Fibroblast of skin of back (primary cell): Measurements from ENCODE around the gene CDC20B.
"Not testable (repeated sequence)": the region's sequence is repeated elsewhere in the genome, so short reads cannot be mapped to it uniquely, and the experiment has no call there.

Source experiments
- DNase-seq: peaks from one replicate; pipeline ENCODE4 v3.0.0-alpha.2; 2013

CDC20B gene

DNA sequence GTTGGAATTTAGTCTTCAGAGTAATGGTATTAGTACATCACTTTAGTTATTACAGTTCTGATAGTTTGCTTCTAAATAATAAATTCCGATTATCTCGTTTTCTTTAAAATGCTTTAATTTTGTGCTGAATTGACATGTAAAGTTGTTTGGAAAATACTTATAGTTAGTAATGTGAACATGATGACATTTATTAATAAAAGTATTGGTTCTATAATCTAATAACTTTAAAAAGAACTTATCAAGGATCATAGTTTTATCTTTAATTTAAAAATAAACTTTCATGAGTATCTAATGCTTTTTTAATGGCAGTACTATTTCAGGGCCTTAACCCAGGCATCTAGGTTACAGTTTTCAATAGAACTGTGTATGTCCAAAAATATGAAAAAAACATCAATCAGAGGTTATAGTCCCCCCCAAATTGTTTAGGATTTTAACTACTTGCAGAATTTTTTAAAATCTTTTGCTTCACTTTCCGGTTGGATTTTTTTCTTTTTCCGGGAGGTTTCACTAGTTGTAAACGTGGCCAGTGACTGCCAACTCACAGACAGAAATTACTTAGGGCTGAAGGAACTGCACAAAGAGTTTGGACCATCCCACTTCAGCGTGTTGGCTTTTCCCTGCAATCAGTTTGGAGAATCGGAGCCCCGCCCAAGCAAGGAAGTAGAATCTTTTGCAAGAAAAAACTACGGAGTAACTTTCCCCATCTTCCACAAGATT, 12.3 kb downstream of the CDC20B start:
- DNase-seq, result peak; percentile 98

DNA sequence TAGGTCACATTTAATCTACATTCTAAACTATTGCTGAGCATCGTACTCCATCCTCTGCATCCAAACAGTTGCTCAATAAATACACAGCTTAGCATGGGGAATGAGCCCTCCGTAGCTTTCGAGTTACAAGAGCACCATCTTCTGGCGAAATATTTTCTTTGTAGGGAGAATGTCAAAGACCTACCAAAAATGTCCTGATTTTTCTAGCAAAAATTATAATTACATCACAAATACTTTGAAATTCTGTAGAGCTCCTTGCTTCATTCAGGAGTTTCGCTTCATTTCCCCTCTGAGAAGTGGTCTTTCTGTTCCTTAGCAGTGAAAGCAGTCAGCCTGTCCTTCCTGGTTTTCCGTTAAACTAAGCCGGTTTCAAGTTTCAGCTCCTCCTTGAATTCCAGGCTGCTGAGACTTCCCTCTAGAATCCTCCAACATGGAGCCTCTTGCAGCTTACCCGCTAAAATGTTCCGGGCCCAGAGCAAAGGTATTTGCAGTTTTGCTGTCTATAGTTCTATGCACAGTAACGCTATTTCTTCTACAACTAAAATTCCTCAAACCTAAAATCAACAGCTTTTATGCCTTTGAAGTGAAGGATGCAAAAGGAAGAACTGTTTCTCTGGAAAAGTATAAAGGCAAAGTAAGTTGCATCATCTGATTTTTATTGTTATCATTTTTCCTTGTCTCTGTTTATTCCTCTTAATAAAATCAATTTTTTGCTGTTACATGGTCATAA, 13.0 kb downstream of the CDC20B start, which contains the start of gene GPX8:
Gene GPX8, plus strand, starts transcription at position 409 of the 730 bp plus-strand sequence. Its CDS starts 22 bp downstream, at position 431.
- DNase-seq, result peak; percentile 92

- DNase-seq, result peak; percentile 84
These were observed 18.1 kb downstream of the CDC20B start for GRCh38 chr5:55154873-55155272.

GRCh38 chr5:55151923-55152842, 20.8 kb downstream of the CDC20B start:
- DNase-seq, result peak; percentile 27

GRCh38 chr5:55149308-55149795, 23.6 kb downstream of the CDC20B start:
- DNase-seq, result no peak

DNA sequence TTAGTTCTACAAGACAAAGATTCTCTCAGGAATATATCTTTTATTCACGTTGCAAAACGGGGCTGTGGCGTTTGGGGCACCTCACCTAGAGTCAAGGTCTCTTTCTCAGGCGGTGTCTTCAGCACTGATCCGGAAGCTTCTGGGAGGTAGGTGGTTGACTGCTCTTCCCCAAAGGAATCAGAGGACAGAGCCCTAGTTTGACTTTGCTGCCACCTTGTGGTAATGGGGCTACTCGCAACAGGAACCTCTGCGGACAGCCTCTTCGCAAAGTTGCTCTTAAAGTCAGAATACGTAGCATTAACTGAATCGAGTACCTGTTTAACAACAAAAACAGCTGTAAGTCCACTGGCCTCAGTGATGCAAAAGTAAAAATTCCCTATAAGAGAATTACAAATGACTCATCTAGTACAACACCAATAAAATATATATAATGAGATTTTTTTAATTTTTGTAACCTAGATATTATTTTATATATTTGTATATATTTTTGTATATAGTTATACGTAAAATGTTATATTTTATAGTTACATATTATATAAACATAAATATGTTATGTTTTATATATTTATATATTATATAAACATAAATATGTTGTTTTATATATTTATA, 26.3 kb downstream of the CDC20B start:
- peak; percentile 83 for DNase-seq

- no peak for DNase-seq
These were observed 26.9 kb downstream of the CDC20B start for GRCh38 chr5:55146080-55146479.

- no peak for DNase-seq
These were observed 29.4 kb downstream of the CDC20B start for GRCh38 chr5:55143624-55144023.

GRCh38 chr5:55141945-55142690, 30.9 kb downstream of the CDC20B start:
- DNase-seq, result no peak

- no peak for DNase-seq
These were observed 31.9 kb downstream of the CDC20B start for GRCh38 chr5:55140908-55141665.

DNA sequence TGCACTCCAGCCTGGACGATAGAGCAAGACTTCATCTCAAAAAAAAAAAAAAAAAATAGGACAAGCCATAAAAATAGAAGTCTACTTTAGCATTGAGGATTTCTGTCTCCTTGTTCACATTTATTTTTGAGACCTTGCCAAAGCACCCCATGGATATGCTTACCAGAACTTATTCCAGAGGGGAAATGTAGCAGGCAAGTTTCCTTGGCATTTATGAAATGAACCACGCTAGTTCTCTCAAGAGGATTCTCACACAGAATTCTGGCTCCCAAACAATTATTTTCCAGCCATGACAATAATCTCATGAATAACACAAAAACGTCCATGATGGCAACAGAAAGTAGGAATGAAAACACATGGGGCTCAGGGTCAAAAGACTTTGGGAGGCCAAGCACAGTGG, 36.5 kb downstream of the CDC20B start:
- DNase-seq, result peak; percentile 29

- DNase-seq, result no peak
These were observed 38.8 kb downstream of the CDC20B start for GRCh38 chr5:55134053-55134722.

DNA sequence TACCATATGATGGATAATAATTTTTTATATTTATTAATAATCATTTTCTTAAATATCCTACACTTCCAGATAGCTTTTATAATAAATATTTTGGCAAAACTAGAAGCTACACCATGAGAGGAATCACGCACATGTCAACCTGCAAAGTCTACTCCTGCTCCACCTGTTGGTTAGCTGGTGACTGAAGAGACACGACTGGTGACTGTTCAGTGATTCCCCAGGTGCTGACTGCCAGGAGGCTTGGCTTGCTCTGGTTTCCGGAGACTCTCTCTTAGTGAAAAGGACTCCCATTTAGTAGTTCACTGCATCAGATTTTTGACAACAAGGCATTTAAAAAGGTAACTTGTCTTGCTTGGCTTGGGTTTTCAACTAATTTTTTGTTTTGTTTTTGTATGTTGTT, 49.6 kb downstream of the CDC20B start:
- no peak for DNase-seq

DNA sequence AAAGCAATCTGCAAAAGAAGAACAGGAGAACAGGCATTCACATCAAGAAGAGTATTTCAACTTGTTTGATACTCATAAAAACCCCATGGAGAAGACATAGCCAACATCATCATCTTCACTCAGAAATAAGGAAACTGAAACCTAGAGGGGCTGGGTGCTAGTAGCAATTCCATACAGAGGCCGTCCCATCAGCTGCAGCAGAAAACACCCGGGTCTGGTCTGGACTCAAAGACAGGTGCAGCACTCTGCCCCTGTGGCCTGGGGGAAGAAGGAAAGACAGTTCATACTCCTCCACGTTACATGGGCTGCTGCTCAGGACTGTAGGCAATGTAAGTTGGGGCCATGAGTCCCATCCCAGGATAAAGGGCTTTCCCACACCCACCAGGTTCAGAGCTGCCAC, 58.9 kb downstream of the CDC20B start:
- DNase-seq, result no peak

- no peak for DNase-seq
These were observed 59.6 kb downstream of the CDC20B start for GRCh38 chr5:55113327-55113726.

GRCh38 chr5:55110217-55110616, 62.8 kb downstream of the CDC20B start:
- DNase-seq, result no peak

DNA sequence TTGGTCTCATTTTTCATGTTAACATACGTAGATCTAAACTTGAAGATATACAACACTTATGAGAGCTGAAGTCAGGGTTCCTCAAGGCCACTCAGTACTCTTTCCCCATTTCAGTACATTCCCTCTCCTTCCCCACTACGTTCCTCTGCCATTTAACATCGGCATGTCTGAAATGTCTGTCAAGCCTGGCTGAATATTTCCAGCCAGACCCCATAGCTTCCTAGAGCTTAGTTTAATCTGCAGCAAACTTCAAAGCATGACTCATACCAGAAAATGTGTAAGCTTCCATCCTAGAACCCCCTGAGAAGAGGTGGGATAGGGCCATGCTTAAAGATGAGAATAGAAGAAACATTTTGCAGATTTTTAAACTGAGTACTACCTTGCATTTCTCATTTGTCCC, 64.3 kb downstream of the CDC20B start:
- peak; percentile 52 for DNase-seq

DNA sequence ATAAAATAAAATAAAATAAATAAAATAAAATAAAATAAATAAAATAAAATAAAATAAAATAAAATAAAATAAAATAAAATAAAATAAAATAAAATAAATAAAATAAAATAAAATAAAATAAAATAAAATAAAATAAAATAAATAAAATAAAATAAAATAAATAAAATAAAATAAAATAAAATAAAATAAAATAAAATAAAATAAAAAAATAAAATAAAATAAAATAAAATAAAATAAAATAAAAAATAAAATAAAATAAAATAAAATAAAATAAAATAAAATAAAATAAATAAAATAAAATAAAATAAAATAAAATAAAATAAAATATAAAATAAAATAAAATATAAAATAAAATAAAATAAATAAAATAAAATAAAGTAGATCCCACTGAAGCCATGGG, 67.0 kb downstream of the CDC20B start:
- DNase-seq, result not testable (repeated sequence)

DNA sequence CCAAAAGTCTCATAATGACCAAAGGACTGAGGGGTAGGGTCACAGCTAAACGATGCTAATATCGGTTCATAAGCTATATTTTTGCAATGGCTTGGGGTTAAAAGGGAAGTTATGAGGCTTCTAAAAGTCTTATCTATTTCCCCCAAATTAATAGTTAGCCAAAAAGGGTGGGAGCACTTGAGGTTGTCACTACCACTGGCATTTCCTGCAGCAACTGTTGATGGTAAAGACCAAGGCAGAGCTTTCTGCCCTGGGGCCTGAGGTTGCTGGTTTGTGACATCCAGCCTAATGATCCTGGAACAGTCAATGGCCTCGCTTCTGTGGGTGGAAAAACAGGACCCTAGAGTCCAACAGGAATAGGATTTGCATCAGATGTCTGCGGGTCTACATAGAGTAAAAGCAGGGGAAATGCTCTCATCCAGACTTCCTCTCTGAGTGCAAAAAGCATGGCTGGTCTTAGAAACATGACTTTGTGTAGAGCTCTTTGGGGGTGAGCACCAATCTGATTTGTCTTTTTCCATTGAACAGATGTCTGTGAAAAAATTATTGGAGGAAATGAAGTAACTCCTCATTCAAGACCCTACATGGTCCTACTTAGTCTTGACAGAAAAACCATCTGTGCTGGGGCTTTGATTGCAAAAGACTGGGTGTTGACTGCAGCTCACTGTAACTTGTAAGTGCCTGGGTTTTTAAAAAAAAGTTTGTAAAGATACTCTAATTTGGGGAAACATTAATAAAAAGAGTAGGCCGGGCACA, 67.9 kb downstream of the CDC20B start:
- no peak for DNase-seq
